Activated CD4-positive, alpha-beta T cell treated with anti-CD3 and anti-CD28 coated beads, Interleukin-2, Interleukin-4, amounts not matched to agents 100 ng/mL and 50 ng/mL, durations not matched to agents 16 hours and 8 hours (primary cell): Measurements from ENCODE around the gene FZR1.
"Not testable (repeated sequence)": the region's sequence is repeated elsewhere in the genome, so short reads cannot be mapped to it uniquely, and the experiment has no call there.

Source experiments
- DNase-seq: peaks from one replicate; pipeline ENCODE4 v3.0.0-alpha.2; 2020; ENCODE audit warnings: low spot score

Gene FZR1

GRCh38 chr19:3573858-3574637 is 67.9 kb downstream of the FZR1 start:
- DNase-seq: peak; percentile 96

DNA sequence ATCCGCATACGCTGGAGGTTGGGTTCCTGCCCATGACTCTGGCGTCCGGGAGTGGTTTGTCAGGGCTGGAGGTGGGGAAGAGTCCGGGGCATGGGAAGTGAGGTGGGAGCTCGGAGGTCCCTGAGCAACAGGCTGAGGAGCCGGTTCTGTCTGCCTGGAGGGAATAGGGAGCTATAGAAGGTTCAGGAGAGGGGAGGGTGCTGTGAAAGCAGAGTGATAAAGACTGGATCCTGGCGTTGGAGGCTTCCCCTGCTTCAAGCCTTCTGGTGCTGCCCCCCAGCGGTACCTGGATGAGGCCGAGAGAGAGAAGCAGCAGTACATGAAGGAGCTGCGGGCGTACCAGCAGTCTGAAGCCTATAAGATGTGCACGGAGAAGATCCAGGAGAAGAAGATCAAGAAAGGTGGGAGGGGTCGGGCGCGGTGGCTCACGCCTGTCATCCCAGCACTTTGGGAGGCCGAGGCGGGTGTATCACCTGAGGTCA is 69.2 kb downstream of the FZR1 start:
- DNase-seq: no peak

GRCh38 chr19:3575949-3576673 is 70.0 kb downstream of the FZR1 start:
- DNase-seq: no peak

GRCh38 chr19:3576696-3577443 is 70.8 kb downstream of the FZR1 start:
- no peak for DNase-seq

GRCh38 chr19:3577723-3578344 is 71.7 kb downstream of the FZR1 start:
- DNase-seq: no peak

GRCh38 chr19:3578390-3578789 is 72.3 kb downstream of the FZR1 start:
- no peak for DNase-seq

GRCh38 chr19:3580156-3580934 is 74.2 kb downstream of the FZR1 start:
- DNase-seq: no peak

DNA sequence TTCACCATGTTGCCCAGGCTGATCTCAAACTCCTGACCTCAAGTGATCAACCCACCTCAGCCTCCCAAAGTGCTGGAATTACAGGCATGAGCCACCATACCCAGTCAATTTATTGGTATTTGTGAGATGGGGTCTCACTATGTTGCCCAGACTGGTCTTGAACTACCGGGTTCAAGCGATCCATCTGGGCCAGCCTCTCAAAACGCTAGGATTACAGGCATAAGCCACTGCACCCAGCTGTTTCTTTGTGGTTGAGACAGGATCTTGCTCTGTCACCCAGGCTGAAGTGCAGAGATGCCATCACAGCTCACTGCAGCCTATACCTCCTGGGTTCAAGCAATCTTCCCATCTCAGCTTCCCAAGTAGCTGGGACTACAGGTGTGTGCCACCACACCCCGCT is 75.7 kb downstream of the FZR1 start:
- not testable (repeated sequence) for DNase-seq

GRCh38 chr19:3584036-3584802 is 78.1 kb downstream of the FZR1 start:
- not testable (repeated sequence) for DNase-seq

DNA sequence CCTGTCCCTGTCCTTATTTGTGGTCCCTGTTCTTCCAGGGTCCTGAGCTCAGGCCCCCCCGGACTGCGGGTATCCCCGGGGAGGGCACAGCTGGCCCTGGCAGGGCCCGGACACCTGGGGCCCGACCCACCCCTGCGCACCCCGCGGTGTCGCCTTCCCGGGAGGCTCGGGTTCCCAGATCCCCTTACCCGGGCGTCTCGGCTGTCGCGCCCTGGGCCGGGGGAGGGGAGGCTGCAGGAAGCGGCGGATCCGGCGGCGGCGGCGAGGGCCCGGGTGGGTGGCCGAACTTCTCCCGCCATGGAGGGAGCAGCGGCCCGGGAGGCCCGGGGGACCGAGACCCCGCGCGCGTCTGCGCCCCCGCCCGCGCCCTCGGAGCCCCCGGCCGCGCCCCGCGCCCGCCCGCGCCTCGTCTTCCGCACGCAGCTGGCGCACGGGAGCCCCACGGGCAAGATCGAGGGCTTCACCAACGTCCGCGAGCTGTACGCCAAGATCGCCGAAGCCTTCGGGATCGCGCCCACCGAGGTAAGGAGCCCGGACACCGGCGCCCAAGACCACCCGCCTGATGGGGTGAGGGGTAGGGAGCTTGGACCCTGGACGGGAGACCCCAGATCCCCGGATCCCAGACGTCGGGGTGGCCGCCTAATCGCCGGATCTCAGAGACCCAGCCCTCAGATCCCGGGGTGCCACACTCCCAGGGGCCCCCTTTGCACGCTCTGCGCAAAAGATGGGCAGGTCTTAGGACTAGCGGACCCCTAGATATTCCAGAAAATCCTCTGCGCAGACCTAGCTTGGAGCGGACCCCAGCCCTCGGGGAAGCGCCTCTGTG is 79.4 kb downstream of the FZR1 start, which contains the start of gene GIPC3:
Gene GIPC3, plus strand, starts transcription at position 178 of the 826 bp plus-strand sequence. Its CDS starts 120 bp downstream, at position 298.
- no peak for DNase-seq

DNA sequence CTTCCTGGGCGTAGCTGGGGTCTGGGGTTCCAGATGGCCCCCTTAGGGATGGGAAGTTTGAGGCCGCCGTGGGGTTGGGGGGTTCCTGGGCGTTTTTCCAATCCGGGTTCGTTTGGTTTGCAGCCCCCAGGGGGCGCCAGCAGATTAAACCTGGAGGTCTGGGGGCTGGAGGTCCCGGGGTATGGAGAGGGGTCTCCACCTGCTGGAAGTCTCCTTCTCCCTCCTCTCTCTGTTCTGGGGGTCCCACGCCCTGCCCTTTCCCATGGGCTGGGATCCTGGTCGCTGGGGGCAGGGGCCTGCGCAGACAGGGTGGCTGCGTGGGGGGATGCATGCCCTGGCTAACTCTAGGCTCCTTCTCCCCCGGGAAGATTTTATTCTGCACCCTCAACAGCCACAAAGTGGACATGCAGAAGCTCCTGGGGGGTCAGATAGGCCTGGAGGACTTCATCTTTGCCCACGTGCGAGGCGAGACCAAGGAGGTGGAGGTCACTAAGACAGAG is 80.1 kb downstream of the FZR1 start:
- no peak for DNase-seq

DNA sequence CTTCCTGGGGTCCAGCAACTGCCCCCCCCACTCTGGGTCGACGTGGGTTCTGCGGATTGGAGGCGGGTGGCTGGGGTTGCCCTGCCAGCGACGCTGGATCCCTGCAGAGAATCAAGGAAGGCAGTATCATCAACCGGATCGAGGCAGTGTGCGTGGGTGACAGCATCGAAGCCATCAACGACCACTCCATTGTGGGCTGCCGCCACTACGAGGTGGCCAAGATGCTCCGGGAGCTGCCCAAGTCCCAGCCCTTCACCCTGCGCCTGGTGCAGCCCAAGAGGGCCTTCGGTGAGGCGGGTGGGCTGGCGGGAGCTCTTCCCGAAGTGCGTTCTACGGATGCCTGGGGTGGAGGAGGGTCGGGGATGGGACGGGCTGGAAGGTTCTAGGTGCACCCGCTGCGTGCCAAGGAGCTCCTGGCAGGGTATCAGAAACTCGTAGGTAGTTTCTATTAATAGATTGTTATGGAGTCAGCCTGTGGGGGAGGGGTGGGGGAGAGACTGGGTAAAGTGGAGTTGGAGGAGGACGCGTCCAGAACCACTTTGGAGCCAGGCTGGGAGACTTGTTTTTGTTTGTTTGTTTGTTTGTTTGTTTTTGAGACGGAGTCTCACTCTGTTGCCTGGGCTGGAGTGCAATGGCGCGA is 80.7 kb downstream of the FZR1 start:
- DNase-seq: no peak
